Activated naive CD4-positive, alpha-beta T cell treated with anti-CD3 and anti-CD28 coated beads, Interleukin-2, amount 10 ng/mL, durations not matched to agents 7 days and 5 days (primary cell): ENCODE results near the gene FGF9.

Experiments
- CTCF ChIA-PET: fragments of 350-600 bp; sonication (Branson Sonifier 250); formaldehyde crosslinking; loops from one replicate; lab custom pipeline; 2021; ENCODE audit warnings: antibody characterized with exemption; lab: Charles Lee
- DNase-seq: peaks from one replicate; pipeline ENCODE4 v3.0.0-alpha.2; 2020
- H3K27ac Mint-ChIP-seq: one replicate; pipeline ENCODE4 v1.8.0; 2021; ENCODE audit warnings: mild to moderate bottlenecking, moderate library complexity, mixed read lengths
- H3K27me3 Mint-ChIP-seq: one replicate; pipeline ENCODE4 v1.8.0; 2021; ENCODE audit warnings: mild to moderate bottlenecking, mixed read lengths
- H3K36me3 Mint-ChIP-seq: one replicate; pipeline ENCODE4 v1.8.0; 2021; ENCODE audit warnings: mixed read lengths
- H3K4me1 Mint-ChIP-seq: one replicate; pipeline ENCODE4 v1.8.0; 2021; ENCODE audit warnings: mixed read lengths
- H3K4me3 Mint-ChIP-seq: one replicate; pipeline ENCODE4 v1.8.0; 2021; ENCODE audit warnings: mild to moderate bottlenecking, moderate library complexity, mixed read lengths
- H3K9me3 Mint-ChIP-seq: one replicate; pipeline ENCODE4 v1.8.0; 2021; ENCODE audit warnings: mixed read lengths

Gene FGF9

DNA sequence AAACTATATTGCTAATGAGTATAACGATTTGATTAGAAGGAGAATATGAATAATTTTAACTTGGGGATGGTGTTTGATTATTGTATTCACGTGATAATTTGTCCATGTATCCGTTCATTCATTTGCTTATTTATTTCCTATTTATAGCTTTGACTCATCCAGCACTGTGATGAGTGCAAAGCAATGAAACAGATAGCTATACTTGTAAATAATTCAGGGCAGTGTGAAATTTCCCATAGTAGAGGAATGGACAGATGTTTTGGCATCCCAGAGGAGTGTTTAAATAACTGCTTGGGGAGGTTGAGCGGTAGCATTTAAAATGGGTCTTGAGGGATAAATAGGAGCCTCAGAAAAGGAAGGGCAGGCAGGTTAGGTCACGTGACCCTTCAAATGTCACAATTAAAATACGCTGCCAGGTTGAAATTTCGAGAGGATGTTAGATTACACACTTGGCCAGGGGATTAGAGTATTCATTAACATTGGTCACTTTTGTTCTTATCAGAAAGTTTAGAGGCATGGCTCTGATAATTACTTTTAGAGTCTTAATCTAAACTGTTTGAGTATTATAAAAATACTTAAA lies 14.7 kb downstream of the FGF9 start:
- CTCF ChIA-PET: no interaction called here
- Mint-ChIP-seq H3K27me3 (peaks cover 13% of the 10 kb centered on the region), H3K4me1 (no peaks in the 10 kb centered on the region), H3K36me3 (no peaks in the 10 kb centered on the region), H3K9me3 (no peaks in the 10 kb centered on the region), H3K27ac (no peak overlapping the region), H3K4me3 (no peak overlapping the region)
- DNase-seq: no peak

DNA sequence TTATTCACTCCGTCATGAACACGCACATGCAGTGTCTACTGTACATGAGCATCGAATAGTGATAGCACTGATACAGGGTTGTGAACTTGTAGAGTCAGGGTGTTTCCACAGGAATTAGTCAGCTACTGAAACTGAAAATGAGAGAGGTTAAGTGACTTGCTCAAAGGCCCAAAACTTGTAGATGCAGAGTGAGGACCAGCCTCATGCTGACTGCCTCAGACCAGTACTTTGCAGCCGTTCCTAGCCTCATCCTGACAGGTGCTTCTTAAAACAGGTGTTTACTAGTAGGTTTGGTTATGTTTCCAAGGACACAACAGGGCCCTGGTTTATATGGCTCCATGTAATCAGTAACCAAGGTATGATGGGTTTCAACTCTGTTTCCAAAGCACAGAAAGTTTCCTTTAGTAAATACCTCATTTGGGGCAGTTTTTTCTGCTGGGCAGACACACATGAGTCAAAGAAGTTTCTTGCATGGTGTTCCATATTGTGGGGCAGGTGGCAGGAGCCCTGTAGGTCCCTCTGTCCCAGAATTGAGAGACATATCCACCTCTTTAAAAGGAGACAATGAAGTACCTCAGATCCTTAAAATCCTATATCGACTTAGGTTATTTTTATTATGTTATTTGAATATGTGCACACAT lies 16.0 kb downstream of the FGF9 start:
- Mint-ChIP-seq H3K9me3 (no peaks in the 10 kb centered on the region), H3K27me3 (peaks cover 9% of the 10 kb centered on the region), H3K36me3 (no peaks in the 10 kb centered on the region), H3K4me1 (no peaks in the 10 kb centered on the region), H3K4me3 (no peak overlapping the region), H3K27ac (no peak overlapping the region)
- CTCF ChIA-PET: no interaction called here
- no peak for DNase-seq

DNA sequence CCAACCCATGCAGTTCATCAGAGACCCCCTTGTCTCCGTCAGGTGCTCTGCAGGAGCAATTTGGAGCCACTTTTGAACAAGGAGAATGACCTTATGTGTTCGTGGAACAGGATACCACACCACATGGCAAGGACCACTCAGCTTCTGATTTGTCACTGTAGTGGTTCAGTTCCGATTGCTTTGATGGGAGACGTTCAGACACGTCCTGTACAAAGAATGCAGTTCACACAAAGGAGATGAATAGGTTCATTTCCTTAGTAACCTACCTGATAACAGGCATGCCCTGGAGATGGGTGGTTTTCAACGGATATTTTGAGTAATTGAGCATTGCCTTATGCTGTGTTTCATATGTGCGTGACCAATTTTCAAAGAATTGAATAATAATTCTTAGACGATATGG lies 17.2 kb downstream of the FGF9 start:
- H3K27me3 Mint-ChIP-seq: peaks cover 14% of the 10 kb centered on the region
- H3K4me3 Mint-ChIP-seq: no peak overlapping the region
- CTCF ChIA-PET: no interaction called here
- no peaks in the 10 kb centered on the region for H3K36me3 Mint-ChIP-seq
- H3K27ac Mint-ChIP-seq: no peak overlapping the region
- no peaks in the 10 kb centered on the region for H3K4me1 Mint-ChIP-seq
- DNase-seq: no peak
- H3K9me3 Mint-ChIP-seq: no peaks in the 10 kb centered on the region

DNA sequence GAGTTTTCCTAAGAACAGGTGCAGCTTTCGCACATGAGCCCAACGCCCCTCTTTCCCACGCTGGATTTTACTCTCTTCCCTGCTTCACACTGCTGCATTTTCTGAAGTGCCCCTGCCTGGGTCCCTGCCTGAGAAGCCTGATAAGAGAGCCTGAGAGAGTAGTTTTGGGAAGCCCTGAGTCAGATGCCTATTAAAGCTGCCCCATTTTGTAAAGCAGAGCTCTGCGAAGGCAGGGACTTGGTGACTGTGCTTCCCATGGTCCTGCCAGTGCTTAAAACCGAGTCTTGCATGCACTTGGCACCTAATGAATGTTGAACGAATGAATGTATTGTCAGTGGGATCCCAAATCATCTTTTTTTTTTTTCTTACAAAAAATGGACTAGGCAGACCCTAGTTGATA lies 18.2 kb downstream of the FGF9 start:
- CTCF ChIA-PET: no interaction called here
- no peaks in the 10 kb centered on the region for H3K9me3 Mint-ChIP-seq
- H3K36me3 Mint-ChIP-seq: no peaks in the 10 kb centered on the region
- no peak overlapping the region for H3K4me3 Mint-ChIP-seq
- no peak for DNase-seq
- no peaks in the 10 kb centered on the region for H3K4me1 Mint-ChIP-seq
- no peak overlapping the region for H3K27ac Mint-ChIP-seq
- peaks cover 8% of the 10 kb centered on the region for H3K27me3 Mint-ChIP-seq

DNA sequence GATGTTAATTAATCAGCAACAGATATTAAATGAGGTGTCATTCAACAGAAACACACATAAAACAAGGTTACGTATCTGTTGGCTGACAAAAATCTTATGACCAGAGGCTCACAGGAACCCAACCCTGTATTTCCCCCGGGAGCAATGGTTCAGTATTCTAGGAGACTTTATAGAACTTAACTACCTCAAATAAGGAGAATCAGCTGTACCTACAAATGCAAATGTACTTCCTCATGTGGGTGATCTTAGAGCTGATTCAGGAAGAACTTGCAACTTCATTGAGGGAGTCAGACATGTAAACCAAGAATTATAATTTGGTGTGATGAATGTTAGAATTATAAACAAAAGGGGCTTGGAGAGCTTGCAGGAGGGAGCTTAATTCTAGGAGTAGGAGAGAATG lies 20.1 kb downstream of the FGF9 start:
- Mint-ChIP-seq H3K27ac (no peak overlapping the region), H3K27me3 (peaks cover 5% of the 10 kb centered on the region), H3K36me3 (no peaks in the 10 kb centered on the region), H3K4me1 (no peaks in the 10 kb centered on the region), H3K9me3 (no peaks in the 10 kb centered on the region), H3K4me3 (no peak overlapping the region)
- CTCF ChIA-PET: interaction anchor here (1.3 kb wide), 1 partner anchor 14 kb away, joined by 4 read pairs; no protein-coding TSS in a partner anchor
- DNase-seq: no peak

DNA sequence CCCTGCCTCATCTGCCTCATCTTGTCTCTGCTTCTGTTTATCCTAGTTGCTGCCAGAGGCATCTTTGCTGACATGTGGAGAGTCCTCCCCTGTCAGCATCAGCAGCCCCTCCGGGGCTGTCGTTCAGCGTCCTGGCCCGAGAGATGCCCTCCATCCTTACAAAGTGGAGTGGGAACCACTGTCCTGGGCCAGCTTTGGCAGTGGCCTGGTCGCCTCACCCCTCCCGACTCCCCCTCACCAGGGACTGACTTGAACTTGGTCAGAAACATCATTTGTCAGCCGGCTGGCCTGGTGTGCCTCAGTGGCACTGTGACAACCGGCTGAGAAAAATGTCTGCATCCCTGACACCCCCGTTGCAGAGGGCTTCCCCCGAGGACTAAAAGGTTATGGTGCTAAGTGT lies 20.6 kb downstream of the FGF9 start:
- CTCF ChIA-PET: interaction anchor here (1.3 kb wide), 2 partner anchors 15 to 29 kb away, joined by 3 to 4 read pairs; no protein-coding TSS in a partner anchor

DNA sequence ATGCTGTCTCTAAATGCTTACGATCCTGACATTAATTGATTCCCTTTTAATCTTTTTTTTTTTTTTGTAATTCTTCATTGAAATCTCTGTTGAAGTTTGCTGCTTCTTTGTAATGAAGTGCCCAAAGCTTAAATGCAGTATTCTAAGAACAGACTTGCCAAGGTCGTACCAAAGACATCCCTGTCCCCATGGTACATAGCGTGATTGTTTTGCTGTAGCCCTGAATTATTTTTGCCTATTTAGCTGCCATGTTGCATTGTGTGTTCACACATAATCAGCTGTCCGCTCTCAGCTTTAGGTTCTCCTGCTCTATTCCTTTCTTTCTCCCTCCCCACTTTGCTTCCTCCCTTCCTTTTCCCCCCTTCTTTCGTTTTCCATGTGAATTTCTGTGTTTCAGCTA lies 21.1 kb downstream of the FGF9 start:
- DNase-seq: no peak
- H3K27me3 Mint-ChIP-seq: peaks cover 5% of the 10 kb centered on the region
- no peak overlapping the region for H3K27ac Mint-ChIP-seq
- CTCF ChIA-PET: interaction anchor here (1.3 kb wide), 2 partner anchors 15 to 29 kb away, joined by 3 to 4 read pairs; no protein-coding TSS in a partner anchor
- no peaks in the 10 kb centered on the region for H3K36me3 Mint-ChIP-seq
- H3K4me1 Mint-ChIP-seq: no peaks in the 10 kb centered on the region
- H3K9me3 Mint-ChIP-seq: no peaks in the 10 kb centered on the region
- H3K4me3 Mint-ChIP-seq: no peak overlapping the region

More for the DNA sequence above, 20.6 kb downstream of the FGF9 start:
- H3K36me3 Mint-ChIP-seq: no peaks in the 10 kb centered on the region
- no peak overlapping the region for H3K4me3 Mint-ChIP-seq
- no peak overlapping the region for H3K27ac Mint-ChIP-seq
- no peak for DNase-seq
- no peaks in the 10 kb centered on the region for H3K4me1 Mint-ChIP-seq
- peaks cover 5% of the 10 kb centered on the region for H3K27me3 Mint-ChIP-seq
- H3K9me3 Mint-ChIP-seq: no peaks in the 10 kb centered on the region

DNA sequence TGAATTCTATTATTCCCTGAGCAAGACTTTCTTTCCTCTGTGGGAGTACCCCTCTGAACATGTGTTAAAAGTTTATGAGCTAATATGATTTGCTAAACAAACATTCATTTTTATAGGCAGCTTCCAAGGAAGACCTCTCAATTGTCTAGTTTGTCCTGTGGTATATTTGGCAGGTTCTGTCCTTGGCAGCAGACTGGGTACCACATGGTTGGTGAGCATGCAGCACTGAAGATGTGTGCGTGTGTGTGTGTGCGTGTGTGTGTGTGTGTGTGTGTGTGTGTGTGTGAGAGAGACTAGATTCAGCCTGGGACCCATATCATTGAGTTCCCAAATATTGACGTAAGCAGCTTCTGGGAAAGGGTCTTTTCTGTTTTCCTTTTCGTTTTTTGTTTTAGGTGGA lies 24.0 kb downstream of the FGF9 start:
- no peak for DNase-seq
- CTCF ChIA-PET: no interaction called here
- H3K27me3 Mint-ChIP-seq: peaks cover 5% of the 10 kb centered on the region
- H3K9me3 Mint-ChIP-seq: no peaks in the 10 kb centered on the region
- H3K4me1 Mint-ChIP-seq: no peaks in the 10 kb centered on the region
- no peak overlapping the region for H3K4me3 Mint-ChIP-seq
- H3K27ac Mint-ChIP-seq: no peak overlapping the region
- H3K36me3 Mint-ChIP-seq: no peaks in the 10 kb centered on the region

DNA sequence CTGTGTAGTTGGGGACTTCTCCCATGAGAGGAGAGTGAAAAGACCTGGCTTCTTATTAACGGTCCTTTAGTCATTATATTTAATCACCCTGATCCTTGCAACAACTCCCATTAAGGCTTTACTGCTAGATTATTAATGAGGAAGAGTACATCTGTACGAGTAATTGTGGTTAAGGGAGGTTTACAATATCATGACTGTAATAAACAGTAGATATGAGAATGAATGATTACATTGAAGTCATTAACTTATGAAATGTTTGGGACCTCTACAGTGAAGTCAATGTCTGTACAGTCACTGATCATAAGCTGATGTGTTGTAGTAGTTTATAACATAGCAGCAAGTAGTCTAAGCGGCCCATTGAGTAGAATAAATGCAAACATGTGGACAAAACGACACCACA lies 24.7 kb downstream of the FGF9 start:
- H3K27me3 Mint-ChIP-seq: peaks cover 5% of the 10 kb centered on the region
- no peaks in the 10 kb centered on the region for H3K4me1 Mint-ChIP-seq
- H3K4me3 Mint-ChIP-seq: no peak overlapping the region
- no peak for DNase-seq
- CTCF ChIA-PET: no interaction called here
- no peak overlapping the region for H3K27ac Mint-ChIP-seq
- H3K36me3 Mint-ChIP-seq: no peaks in the 10 kb centered on the region
- no peaks in the 10 kb centered on the region for H3K9me3 Mint-ChIP-seq

DNA sequence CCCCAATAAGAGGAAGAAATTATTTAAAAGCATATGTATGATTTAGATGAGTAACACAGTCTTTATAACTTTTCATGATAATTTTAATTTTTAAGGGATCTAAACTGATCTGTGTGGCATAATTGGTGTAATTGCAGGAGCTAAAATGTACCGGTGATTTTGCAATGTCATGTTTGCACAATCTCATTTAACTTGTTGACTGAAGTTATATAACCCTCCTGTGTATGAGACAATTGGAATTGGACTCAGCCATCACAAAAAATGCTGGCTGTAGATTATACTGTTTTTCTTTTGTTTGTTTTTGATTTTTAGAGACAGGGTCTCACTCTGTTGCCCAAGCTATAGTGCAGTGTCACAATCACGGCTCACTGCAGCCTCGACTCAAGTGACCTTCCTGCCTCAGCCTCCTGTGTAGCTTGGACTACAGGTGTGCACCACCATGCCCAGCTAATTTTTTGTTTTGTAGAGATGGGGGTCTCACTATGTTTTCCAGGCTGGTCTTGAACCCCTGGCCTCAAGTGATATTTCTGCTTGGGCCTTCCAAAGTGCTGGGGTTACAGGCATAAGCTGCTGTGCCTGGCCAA lies 26.1 kb downstream of the FGF9 start:
- no peak for DNase-seq
- Mint-ChIP-seq H3K27ac (no peak overlapping the region), H3K9me3 (no peaks in the 10 kb centered on the region), H3K4me1 (no peaks in the 10 kb centered on the region), H3K27me3 (peaks cover 5% of the 10 kb centered on the region), H3K4me3 (no peak overlapping the region), H3K36me3 (no peaks in the 10 kb centered on the region)
- CTCF ChIA-PET: no interaction called here

DNA sequence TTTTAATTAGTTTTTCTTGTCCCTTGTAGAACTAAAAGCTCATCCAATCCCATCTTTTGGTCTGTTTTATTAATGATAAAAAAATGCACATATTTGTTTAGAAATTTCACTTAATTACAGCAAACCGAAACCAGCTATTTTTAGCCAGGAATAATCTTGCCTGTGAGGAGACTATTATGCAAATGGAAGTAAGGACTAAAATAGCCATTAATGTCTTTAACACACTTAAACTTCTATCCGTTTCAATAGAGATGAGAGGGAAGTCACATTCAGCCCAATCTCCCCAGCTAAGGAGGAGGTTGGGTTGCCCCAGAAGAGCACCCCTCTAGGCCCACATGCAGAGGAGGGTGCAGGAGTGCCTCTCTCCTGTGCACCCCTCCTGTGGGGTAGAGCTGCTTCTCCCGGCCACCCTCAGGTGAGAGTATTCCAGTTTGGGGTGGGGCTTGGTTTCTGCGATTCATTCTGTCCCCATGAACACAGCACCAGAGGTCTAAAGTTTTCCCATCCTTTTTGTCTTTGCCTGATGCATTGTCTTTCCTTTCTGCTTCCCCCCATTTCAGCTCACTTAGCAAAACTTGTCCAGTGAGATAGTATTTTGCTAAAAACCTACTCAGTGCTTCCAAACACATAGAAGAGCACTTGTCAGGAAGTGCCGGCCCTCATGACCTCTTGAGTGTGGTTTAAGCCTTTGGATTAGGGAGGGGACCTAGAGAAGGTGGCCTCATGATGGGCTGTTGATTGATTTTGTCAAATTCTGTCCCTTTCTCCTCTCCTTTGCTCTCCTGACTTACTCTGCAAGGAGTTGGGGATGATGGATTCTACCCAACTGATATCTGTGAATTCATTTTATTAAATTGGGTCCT lies 28.2 kb downstream of the FGF9 start:
- no peaks in the 10 kb centered on the region for H3K36me3 Mint-ChIP-seq
- H3K27me3 Mint-ChIP-seq: no peaks in the 10 kb centered on the region
- H3K4me3 Mint-ChIP-seq: no peak overlapping the region
- no peaks in the 10 kb centered on the region for H3K4me1 Mint-ChIP-seq
- DNase-seq: no peak
- no peaks in the 10 kb centered on the region for H3K9me3 Mint-ChIP-seq
- CTCF ChIA-PET: no interaction called here
- no peak overlapping the region for H3K27ac Mint-ChIP-seq

DNA sequence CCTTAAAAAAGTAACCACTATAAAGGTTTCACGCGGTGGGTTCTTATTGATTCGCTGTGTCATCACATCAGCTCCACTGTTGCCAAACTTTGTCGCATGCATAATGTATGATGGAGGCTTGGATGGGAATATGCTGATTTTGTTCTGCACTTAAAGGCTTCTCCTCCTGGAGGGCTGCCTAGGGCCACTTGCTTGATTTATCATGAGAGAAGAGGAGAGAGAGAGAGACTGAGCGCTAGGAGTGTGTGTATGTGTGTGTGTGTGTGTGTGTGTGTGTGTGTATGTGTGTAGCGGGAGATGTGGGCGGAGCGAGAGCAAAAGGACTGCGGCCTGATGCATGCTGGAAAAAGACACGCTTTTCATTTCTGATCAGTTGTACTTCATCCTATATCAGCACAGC lies 30.6 kb downstream of the FGF9 start:
- no peaks in the 10 kb centered on the region for H3K36me3 Mint-ChIP-seq
- H3K27me3 Mint-ChIP-seq: no peaks in the 10 kb centered on the region
- no peak overlapping the region for H3K4me3 Mint-ChIP-seq
- no peak for DNase-seq
- H3K9me3 Mint-ChIP-seq: no peaks in the 10 kb centered on the region
- no peaks in the 10 kb centered on the region for H3K4me1 Mint-ChIP-seq
- CTCF ChIA-PET: interaction anchor here (1.4 kb wide), 1 partner anchor 63 kb away, joined by 6 read pairs; no protein-coding TSS in a partner anchor
- H3K27ac Mint-ChIP-seq: no peak overlapping the region

DNA sequence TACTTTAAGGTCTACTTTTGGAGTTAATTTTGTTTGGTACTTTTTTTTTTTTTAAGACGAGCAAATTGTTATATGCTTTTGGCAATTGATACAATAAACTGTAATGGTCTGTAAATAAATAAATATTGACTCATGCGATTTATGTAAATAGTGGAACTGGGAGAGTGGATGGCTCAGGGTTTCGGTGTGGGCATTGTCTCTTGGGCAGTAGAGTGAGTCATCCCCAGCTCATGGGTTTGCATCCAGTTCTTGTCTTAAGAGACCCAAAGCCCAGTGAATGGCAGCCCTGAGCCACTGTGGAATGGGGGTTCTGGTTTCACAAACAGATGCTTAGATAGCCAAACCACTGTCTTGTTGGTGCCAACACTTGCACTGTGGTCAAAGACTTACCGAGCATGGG lies 33.0 kb downstream of the FGF9 start:
- CTCF ChIA-PET: no interaction called here
- Mint-ChIP-seq H3K36me3 (no peaks in the 10 kb centered on the region), H3K27me3 (no peaks in the 10 kb centered on the region), H3K9me3 (no peaks in the 10 kb centered on the region), H3K27ac (no peak overlapping the region), H3K4me3 (no peak overlapping the region), H3K4me1 (no peaks in the 10 kb centered on the region)
- DNase-seq: no peak

DNA sequence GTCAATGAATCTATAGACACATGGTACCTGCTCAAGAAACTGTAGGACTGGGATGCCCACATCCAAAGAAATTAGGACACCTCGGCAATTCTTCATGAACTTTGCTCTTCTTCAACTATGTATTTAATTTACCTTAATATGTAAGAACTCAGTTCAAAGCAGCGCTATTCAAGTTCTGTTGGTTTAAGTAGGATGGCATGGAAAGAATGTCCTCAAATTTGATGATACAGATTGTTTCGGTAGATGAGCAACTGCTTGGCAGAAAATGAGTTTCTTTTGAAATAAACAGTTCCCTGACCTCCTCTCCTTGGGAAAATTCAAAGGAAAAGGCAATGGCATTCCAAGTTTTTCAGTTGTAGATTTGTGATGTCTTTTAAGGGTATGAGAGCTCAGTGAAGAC lies 36.7 kb downstream of the FGF9 start:
- Mint-ChIP-seq H3K27me3 (peaks cover 4% of the 10 kb centered on the region), H3K4me3 (no peak overlapping the region), H3K36me3 (no peaks in the 10 kb centered on the region), H3K9me3 (peaks cover 3% of the 10 kb centered on the region), H3K4me1 (no peaks in the 10 kb centered on the region), H3K27ac (no peak overlapping the region)
- CTCF ChIA-PET: no interaction called here
- no peak for DNase-seq
